GM18519 (cell line): ENCODE results near the gene THAP7.
A peak's percentile ranks its signal among the peaks of the same experiment; 100 is the strongest.

Experiments used
- ATAC-seq: cut with Tn5 transposase; IDR thresholded peaks from one replicate; pipeline ENCODE4 v1.9.1; 2021; ENCODE audit warnings: mild to moderate bottlenecking, moderate library complexity; ENCODE audit not compliant: unreplicated experiment, low FRiP score

Gene THAP7

DNA sequence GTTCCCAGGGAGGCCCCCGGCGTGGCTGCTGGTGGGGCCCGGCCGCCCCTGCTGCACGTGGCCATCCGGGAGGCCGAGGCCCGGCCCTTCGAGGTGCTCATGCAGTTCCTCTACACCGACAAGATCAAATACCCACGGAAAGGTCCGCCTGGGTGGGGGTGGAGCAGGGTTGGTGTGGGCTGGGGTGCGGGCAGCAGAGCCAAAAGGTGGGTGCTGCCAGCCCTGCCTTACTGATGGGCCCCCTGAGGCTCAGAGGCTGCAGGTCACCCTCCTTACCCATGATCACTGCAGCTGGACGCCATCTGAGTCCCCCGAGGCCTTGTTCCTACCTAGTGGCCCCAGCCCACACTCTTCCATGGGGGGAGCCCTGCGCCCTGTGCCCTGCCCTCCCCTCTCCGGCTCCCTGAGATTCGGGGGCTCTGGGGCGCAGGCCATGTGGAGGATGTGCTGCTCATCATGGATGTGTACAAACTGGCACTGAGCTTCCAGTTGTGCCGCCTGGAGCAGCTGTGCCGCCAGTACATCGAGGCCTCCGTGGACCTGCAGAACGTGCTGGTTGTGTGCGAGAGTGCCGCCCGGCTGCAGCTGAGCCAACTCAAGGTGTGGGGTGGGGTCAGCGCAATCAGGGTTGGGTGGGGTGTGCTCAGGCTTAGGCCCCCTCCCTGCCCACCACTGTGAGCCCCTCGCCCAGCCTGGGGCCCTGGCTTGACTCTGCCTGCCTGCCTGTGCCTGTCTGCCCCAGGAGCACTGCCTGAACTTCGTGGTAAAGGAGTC lies 7.6 kb downstream of the THAP7 start:
- ATAC-seq, result no peak

DNA sequence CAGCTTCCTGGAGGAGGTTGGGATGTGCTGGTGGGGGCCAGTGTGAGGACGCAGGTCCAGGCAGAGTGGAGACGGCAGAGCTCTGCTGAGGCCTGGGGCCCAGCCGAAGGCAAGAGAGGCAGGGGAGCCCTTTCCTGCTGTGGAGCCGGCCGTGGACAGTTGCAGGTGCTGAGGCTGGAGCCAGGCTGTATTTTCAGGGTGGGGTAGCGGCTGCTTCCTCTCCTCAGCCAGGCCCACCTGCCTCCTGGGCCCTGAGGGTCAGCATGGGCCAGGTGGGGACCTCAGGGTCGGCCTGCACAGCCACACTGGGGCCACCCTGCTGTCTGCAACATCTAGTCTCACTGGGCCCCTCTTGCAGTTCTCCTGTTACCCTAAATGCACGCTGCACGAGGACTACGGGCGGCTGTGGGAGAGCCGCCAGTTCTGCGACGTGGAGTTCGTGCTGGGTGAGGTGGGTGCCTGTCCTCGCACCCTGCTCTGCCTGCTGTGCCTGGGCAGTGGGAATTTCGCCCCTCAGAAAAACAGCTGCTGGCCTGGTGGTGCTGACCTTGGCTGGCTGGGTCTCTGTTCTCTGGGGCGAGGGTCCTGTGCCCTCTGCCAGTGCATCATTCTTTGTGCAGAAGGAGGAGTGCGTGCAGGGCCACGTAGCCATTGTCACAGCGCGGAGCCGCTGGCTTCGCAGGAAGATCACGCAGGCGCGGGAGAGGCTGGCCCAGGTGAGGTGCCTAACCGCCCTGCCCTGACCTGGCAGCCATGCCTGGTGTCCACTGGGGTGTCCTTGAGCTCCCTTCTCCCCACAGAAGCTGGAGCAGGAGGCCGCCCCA lies 8.4 kb downstream of the THAP7 start:
- ATAC-seq, result no peak

DNA sequence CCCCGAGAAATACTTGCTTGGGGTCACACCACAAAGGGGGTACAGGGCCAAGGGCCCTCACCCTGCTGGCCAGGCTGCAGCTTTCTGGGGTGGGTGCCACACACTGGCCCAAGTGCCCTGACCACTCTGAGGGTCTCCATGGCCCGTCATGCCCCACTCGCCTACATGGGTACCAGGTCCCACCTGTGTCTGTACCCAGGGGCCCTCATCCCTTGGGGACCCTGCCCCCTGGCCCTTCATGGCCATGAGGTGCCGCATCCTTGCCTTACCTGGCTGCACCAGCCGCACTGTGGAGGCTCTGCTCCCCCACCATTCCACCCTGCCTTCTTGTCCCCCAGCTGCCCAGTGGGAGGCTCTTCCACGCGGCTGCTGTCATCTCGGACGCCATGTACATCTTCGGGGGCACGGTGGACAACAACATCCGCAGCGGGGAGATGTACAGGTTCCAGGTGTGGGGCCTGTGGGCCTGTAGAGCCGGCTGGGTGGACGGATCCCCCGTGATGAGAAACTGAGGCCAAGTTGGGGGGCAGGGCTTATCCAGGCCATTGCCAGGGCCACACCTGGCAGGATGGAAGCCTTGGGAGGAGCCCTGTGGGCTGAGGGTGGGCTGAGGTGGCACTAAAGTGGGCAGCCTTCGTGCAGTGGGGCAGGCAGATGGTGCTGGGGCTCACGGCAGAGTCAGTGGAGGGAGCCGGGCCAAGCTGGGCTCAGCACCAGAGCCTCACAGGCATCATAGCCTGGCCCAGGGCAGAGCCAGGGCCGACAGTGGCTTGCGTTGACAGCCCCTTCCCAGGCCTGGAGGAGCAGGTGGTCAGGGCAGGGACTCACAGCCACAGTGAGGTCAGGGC lies 9.2 kb downstream of the THAP7 start:
- no peak for ATAC-seq

DNA sequence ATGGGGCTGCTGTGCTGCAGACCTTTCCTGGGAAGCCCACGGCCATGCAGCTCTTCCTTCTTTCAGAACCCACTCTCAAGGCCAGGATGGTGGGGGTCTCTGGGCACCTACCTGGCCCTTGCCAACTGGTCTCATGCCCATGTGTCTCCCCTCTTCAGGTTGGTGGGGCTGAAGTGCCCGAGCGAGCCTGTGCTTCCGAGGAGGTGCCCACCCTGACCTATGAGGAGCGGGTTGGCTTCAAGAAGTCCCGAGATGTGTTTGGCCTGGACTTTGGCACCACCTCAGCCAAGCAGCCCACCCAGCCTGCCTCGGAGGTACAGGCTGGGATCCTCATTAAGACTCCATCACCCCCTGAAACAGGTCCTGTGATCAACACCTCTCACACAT lies 9.9 kb downstream of the THAP7 start:
- ATAC-seq, result no peak

DNA sequence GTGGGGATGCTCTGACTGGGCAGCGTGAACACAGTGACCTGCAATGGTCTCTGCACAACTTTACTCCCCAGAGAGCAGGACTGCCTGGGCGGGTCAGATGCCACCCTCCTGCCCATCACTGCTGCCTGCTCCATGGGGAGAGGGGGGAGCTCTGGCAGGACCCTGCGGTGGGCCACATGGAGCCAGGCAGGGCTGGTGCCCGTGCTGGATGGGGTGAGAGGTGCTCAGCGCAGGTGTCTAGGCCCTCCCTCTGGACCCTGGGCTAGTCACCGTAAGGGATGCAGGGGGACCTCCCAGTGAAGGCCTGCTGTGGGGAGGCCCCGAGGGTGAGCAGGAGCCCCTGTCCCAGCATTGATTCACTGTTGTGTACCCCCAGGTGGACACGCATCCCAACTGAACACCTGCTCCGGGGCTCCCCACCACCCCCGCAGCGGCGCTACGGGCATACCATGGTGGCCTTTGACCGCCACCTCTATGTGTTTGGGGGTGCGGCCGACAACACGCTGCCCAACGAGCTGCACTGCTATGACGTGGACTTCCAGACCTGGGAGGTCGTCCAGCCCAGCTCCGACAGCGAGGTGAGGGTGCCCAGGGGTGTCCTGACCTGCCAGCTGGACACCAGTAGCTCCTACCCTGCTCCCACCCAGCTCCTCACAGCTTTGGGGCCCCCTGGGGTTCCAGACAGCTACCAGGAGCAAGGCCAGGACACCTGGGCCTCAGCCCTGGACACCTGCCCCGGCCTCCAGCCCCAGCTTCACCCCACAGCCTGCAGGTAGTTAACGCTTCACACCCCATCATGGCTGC lies 10.5 kb downstream of the THAP7 start:
- ATAC-seq, result no peak

DNA sequence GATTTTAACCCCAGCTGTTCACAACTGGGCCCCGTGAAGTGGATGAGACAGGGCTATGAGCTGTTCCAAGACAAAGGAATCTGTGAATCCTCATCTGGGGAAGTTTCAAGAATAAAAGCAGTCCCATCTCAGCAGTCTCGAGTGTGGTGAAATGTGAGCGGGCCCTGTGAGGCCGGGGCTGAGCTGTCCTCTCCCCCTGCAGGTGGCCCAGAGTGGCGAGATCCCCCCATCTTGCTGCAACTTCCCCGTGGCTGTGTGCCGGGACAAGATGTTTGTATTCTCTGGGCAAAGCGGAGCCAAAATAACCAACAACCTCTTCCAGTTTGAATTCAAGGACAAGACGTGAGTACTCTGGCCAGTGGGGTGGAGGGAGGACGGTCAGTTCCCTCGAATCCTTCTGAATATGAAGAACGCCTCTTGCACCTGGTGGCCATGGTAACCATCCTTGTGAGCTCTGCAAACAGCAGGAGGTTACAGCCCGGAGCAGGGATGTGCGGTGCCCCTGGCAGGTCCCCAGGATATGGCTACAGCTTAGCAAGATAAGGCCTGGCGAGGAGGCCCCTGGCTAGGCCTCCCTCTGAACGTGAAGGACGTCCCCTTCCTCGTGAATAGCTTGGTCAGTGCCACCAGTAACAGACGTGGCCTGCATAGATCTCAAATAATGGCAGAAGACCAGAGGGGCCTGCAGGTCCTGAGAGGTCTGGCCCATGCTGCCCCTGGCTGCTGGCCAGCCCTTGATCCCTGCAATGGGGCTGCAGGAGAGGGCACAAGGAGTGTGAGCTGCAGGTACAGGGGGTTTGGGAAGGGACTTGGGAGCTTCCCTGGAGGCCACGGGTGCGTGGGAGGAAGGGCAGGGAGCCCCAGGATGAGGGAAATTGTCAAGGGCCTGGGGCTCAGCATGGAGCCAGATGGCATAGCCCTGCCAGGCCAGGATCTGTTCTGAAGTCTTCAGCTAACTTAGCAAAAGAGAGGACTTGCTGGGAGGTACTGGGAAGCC lies 11.4 kb downstream of the THAP7 start:
- ATAC-seq, result no peak

DNA sequence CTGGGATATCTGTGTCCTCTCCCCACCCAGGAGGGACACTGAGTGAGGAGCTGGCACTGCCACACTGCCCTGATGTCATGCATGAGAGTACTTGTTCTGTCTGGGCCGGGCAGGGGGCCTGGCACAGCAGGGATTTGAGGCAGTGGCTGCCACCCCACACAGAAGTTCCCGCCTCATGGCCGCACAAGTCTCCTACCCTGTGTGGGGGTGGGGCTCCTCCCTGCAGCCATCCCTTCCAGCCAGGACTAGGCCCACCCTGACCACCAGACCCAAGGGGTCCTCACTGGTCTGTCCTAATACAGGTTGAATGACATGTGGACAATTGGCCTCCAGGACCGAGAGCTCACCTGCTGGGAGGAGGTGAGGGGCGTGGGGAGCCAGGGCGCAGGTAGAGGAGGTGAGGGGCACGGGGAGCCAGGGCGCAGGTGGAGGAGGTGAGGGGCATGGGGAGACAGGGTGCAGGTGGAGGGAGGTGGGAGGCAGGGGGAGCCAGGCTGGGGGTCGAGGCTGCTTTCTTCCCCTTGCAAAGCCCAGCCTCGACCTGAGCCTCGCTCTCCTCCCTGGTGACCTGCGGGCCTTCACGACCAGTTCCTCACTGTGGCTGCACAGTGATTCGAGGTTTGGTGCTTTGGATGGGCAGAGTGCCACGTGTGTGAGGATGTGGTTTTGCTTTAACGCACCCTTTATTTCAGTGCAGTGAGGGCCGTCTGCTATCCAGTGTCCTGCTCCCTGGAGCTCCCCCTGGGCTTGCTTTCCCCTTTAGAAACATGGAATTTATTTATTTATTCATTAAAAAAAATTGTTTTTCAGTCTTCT lies 12.4 kb downstream of the THAP7 start:
- ATAC-seq, result no peak

DNA sequence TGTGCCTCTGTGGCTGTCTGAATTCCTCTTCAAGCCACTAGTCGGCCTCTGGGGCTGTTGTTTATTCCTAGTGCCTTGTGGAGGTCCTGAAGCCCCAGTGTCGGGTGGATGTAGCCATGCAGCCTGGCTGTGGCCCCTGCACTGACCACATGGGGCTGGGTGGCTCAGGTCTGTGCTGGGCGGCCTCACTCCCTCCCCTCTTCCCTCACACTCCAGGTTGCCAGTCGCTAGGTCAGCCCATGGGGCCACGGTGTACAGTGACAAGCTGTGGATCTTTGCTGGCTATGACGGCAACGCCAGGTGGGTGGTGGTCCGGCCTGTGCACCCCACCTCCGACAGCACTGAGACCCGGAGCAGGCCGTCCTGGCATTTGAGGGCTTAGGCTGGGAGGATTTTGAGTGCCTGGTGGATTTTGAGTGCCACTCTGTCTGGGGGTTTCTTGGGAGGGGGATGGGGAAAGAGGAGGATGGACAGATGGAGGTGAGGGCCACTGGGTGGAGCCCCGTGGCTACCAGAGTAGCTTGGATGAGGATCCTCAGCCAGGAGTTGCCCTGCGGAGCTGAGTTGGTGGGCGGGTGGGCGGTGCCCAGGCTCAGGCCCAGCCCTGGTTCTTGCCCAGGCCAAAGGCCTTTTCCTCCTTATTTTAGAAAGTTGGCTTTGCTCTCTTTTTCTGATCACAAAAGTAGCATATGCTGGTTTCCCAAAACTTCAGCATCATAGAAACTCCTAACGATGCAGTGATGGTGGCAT lies 13.2 kb downstream of the THAP7 start:
- ATAC-seq, result no peak

DNA sequence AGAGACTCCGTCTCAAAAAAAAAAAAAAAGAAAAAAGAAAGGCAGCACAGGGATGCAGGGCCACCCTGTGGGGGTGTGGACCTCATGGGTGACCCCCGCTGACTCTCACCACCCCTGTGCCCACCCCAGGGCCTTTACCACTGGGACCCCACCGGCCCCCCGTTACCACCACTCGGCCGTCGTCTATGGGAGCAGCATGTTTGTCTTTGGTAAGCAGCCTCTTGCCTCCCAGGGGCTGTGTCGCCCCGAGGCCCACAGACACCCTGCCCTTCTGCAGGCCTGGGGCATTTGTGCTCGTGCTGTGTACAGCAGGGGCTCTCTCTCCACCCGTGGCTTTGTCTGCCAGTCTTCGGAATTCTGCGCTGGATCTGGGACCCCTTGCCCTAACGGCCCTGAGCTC lies 14.5 kb downstream of the THAP7 start:
- no peak for ATAC-seq

DNA sequence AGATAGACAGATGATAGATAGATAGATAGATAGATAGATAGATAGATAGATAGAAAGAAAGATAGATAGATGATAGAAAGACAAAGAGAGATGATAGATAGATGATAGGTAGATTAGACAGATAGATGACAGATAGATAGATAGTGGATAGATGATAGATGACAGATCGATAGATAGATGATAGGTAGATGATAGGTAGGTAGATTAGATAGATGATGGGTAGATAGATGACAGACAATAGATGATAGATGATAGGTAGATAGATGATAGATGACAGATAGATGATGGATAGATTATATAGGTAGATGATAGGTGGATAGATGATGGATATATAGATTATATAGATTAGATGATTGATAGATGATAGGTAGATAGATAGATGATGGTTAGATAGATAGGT lies 15.6 kb downstream of the THAP7 start:
- no peak for ATAC-seq

DNA sequence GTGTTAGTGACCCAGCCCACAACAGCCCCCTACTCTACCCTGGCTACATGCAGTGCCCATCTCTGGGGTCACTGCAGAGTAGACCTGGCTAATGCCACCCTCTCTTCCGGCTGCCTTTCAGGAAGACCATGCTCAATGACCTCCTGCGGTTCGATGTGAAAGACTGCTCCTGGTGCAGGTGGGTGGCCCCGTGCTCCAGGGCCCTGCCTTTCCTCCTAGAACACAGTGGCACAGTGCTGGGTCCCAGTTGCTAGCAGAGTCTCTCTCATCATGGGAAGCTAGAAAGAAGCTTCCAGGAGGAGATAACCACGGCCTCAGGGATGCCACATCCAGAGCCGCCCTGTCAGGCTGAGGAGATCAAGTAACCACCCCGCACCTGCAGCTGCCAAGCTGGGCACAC lies 16.2 kb downstream of the THAP7 start:
- ATAC-seq, result no peak

DNA sequence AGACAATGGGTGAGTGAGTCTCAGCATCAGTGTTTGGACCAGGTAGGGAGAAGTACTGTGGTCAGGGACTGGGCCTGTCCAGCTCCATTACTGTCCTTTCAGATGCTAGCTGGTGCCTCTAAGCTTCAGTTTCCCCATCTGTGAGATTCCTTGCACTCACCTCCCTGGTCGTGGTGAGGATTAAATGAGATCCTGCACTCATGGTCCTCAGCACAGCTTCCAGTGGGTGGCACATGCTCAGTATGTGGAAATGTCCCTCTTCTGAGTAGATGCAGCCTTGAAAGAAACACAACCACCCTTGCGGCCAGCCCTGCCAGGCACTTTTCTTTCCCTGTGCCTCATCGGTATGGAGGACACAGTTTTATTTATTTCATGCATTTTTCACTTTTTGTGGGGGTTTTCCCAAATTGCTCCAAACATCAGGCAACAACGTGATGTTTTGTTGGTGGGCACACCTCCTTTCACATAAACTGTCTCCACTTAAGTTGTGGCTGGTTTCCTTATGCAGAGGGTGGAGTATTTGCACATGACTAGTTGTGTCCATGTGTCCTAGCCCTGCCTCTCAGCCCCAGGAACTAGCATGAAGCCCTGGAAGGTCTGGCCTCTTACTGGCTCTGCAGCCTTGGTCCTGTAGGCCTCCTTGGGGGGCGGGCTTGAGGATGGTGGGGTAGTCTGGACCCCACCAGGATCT lies 18.7 kb downstream of the THAP7 start:
- no peak for ATAC-seq

DNA sequence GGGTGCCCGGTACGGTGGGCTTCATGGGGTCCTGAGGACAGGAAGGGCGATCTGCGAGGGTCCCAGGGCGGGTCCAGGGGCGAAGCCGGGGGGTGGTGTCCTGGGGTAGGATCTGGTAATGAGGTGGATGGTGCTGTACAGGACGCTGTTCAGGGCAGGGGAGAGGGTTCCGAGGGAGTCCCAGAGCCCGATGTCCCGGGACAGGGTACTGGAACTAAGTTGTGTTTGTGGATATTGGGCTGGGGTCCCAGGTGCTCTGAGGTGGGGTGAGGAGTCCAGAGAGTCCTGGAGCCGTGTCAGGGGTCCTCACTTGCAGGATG lies 19.4 kb downstream of the THAP7 start:
- ATAC-seq, result no peak

DNA sequence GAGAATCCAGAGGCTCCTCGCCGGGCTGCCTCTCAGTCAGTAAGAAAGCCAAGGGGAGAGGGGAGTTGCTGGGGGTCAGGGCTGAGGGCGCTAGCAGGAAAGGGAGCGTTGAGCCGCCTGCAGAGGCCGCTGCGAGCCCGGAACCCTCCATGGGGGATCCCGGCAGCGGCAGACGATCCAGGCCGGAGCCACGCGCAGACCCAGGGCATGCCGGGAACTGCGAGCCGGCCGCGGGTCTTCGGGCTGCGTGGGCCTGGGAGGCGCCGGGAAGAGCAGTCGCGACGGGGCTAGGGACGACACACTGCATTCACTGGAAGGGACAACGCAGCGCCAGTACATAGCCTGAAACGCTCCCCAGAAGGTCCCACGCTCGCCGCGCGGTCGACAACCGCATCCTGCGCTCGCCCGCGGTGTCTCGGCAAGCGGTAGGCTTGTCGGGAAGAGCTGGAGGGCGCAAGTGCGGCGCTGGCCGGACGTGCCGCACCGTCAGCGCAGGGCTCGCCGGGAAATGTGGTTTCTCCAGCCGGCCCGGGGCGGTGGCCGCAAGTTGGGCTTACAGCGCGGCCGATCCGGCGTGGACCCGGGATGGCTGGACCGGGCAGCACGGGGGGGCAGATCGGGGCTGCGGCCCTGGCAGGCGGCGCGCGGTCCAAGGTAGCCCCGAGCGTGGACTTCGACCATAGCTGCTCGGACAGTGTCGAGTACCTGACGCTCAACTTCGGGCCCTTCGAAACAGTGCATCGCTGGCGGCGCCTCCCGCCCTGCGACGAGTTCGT lies 19.9 kb downstream of the THAP7 start, which contains the start of gene LZTR1:
Gene LZTR1 (plus strand): TSS at position 511 of the 776 bp plus-strand sequence. CDS start 75 bp downstream, at position 586.
- ATAC-seq, result peak; percentile 73

DNA sequence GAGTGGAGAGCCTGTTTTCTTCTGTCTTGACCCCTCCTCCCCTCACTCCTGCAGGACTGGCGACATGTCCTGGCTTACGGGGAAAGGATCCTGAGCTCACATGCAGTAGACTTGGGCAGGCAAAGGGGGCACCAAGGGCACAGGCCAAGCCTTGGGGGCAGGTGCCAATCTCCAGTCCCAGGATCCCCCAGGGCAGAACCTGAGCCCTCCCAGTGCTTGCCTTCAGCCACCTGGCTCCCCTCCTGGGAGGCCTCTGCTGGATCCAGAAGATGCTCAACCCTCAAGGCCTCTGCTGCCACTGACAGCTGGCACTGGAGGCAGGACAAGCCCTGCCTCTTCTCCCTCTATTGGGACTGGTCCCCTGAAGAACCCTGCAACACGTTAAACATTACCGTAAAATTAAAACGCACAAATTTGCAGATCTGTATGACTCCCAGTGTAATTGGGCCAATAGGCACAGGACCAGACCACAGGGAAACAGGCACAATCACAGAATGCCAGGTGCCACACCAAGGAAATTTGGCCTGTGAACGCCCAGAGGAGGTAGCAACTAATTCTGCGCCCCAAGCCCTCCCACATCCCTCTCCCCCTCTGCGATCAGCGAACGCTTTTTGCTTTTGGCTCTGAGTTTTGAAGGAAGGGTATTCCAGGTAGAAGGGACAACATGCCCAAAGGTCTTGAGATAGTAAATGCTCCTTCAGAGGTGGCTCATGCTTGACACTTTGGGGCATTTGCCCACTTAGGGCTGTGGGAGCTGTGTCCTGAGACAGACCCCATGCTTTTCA lies 20.8 kb downstream of the THAP7 start:
- no peak for ATAC-seq
